Motor neuron (in vitro differentiated cells): Measurements from ENCODE around the gene AP2A2. TPM values are rescaled to one million over a fixed set of nuclear protein-coding genes. Genes with fewer than 3 reads are reported as not detected.
A peak's percentile ranks its signal among the peaks of the same experiment; 100 is the strongest.
"Not testable (repeated sequence)": the region's sequence is repeated elsewhere in the genome, so short reads cannot be mapped to it uniquely, and the experiment has no call there.

Experiments used
- ATAC-seq, 8 experiments: fragments of 200-7000 bp; cut with Tn5 transposase; replicated peaks in 6 of 8; 2 replicates each; pipeline ENCODE4 v1.8.0; 2021; ENCODE audit warnings: mild to moderate bottlenecking in 8 of 8, moderate library complexity in 8 of 8
- H3K27ac ChIP-seq, 2 donors: fragments of 250-450 bp; sonication (Bioruptor Pico); 2 replicates each; pipeline ENCODE4 v1.9.0; 2021; ENCODE audit warnings: antibody characterized with exemption in 2 of 2, mild to moderate bottlenecking in 2 of 2, moderate library complexity in 1 of 2
- H3K4me1 ChIP-seq, 2 donors: fragments of 250-450 bp; sonication (Bioruptor Pico); replicated peaks in 1 of 2; 2 replicates each; pipeline ENCODE4 v1.6.1; 2021; ENCODE audit warnings: antibody characterized with exemption in 2 of 2, mild to moderate bottlenecking in 2 of 2, moderate library complexity in 1 of 2
- H3K4me3 ChIP-seq, 5 donors: fragments of 250-450 bp; sonication (Bioruptor Pico); 2 replicates each; pipeline ENCODE4 v1.9.0; 2021; ENCODE audit warnings: antibody characterized with exemption in 5 of 5, mild to moderate bottlenecking in 5 of 5, moderate library complexity in 4 of 5
- WGBS, 10 experiments: fragments of 450-650 bp; shearing (Covaris generic); methylation state at CpG; one replicate each; pipeline ENCODE4 v1.0.0; 2022; 5-methylcytosine and 5-hydroxymethylcytosine counted together
- in situ Hi-C, 9 experiments: fragments of 400-800 bp; cut with MboI; loops; one replicate each; pipeline ENCODE4 v1.15.0; 2021; ENCODE audit warnings: low sequenced_read_pairs in 9 of 9, low pct_unique_long_range_greater_than_20kb in 2 of 9; ENCODE audit not compliant: unreplicated experiment in 9 of 9
- total RNA-seq, 8 experiments: library from RNA; unstranded; fragments of 300-600 nt; gene quantifications; 2 replicates each; pipeline versions ENCODE4 v1.2.3 to v1.2.4, GENCODE V29; 2022

AP2A2 gene
- total RNA-seq, 8 experiments from 2014 or later: 31.3 to 78.4 (median 45.8) TPM

DNA sequence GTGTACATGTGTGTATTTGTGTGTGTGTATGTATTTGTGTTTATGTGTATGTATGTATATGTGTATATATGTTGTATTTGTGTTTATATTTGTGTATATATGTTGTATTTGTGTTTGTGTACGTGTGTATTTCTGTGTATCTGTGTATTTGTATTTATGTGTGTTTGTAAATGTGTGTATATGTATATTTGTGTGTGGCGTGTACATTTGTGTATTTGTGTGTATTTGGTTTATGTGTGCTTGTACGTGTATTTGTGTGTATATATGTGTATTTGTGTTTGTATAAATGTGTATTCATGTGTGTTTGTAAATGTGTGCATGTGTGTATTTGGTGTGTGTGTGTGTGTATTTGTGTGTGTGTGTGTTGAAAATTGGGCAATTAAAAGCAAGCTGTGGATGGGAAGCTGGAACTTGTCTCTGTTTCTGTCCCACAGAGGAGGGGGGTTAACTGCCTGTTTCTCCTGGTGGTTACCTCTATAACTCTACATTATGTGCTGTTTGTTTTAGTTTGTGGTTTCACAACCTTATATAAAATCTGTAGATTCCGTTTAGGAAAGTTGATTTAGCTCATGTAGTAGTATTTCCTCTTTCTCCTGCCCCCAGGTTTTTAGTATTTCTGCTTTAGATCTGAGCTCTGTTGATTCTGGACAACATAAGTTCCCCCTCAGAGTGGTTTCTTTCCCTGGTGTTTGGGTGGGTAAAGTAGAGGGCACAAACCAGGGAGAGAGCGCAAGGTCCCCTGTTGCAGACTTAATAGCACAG is 28.9 kb downstream of the AP2A2 start:
- 75 to 100% (median 88%) methylated on average over 2 to 5 of the region's 5 CpGs; no CpG with 5 or more reads in 2 of the 10 experiments for WGBS, 10 experiments
- in situ Hi-C loops: no loop called here
- no peak for ATAC-seq

DNA sequence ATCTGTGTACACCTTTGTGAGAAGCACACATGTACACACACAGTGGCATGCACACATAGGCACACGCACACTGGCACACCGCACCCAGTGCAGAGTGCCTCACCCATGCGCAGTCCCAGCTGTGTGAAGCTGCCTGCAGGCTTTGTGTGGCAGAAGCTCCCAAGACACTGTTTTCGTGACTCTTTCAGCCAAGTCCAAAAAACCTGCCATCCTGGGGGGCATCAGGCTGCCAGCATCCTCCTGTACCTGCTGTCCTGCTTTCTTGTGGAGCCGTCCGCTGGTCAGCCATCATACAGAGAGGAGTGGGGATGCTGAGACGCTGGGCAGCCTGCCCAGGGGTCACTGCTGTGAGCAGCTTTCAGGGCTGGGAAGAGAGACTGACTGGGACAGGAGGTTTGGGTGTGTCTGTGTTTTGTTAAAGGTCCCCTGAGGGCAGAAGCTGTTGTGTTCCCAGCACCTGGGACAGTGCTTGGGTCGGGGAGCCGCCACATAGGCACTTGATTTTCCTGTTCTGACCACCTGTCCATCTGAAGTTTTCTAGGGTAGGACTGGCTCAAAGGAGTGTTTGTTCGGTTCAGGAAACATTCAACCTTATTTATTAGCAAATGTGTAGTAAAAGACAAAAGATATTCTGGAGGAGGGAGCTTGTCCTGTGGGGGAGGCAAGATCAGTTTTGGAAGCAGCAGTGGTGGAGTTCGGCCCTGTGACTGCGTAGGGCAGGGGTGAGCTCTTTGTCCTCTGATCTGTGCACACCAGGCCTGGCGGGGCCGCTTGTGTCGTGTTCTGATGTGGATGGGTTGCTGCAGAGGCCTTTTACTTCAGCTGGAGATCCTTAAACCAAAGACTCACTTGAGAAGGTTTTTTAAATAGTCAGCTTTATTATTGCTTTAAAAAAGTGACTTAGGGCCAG is 29.7 kb downstream of the AP2A2 start:
- no peak overlapping the region for H3K27ac ChIP-seq
- peak in 3 of 8 experiments; percentile 61 to 73 (median 72) for ATAC-seq
- H3K4me1 ChIP-seq: peaks cover 18 to 37% of the 10 kb centered on the region in 2 donors
- H3K4me3 ChIP-seq: no peak overlapping the region
- in situ Hi-C loops: no loop called here
- 64 to 90% (median 81%) methylated on average over 2 to 8 of the region's 15 CpGs; no CpG with 5 or more reads in 5 of the 10 experiments for WGBS, 10 experiments

More for the DNA sequence above, 28.9 kb downstream of the AP2A2 start:
- H3K4me3 ChIP-seq: no peak overlapping the region
- H3K27ac ChIP-seq: no peak overlapping the region
- H3K4me1 ChIP-seq: peaks cover 18 to 37% of the 10 kb centered on the region in 2 donors

DNA sequence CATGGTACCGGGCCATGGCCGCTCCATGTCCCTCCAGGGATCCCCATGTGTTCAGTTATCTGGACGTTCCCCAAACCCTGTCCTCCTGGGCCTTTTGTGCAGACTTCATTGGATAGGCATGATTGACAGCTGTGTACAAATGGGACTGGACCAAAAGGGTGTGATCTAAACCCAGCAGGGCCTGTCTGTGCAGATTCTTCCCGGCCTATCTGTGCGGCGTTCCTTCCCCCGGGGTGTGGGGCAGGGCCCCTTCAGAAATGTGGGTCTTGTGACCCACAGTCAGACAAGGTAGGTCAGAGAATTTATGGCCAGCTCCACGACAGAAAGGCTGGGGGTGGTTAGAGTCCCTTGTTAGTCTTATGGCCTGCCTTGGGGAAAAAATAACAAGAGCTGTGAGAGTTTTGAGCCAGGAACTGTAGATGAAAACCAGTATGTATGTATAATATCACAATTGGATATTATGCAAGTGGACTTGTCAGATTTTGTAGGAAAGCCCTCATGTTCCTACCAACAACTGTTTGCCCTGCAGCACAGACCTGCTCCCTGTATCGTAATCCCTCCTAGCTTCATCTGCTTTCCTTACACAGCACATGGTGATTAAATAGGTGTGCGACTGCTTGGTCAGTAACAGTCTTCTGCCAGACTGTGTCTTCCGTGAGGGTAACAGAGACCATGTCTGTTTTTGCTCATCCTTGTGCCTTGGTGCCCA is 31.7 kb downstream of the AP2A2 start:
- in situ Hi-C loops: no loop called here
- Histone ChIP-seq H3K4me1 (peaks cover 15 to 32% of the 10 kb centered on the region in 2 donors), H3K27ac (no peak overlapping the region), H3K4me3 (no peak overlapping the region)
- peak in 4 of 8 experiments; percentile 11 to 70 (median 53) for ATAC-seq
- 56 to 100% (median 89%) methylated on average over 1 to 7 of the region's 11 CpGs; no CpG with 5 or more reads in 2 of the 10 experiments for WGBS, 10 experiments

DNA sequence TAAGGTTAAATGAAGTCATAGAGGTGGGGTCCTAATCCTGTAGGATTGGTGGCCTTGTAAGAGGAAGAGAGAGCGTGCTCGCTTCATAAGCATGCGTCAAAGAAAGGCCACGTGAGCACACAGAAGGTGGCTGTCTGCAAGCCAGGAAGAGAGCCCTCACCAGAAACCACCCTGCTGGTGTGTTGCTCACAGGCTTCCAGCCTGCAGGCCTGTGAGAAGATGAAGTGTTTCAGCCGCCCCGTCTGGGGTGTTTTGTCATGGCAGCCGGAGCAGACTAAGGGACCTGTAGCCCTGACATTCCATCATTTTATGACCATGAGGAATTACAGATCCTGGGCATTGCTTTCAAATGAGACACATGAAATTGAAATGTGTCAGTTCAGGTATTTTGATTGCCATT is 32.4 kb downstream of the AP2A2 start:
- no peak overlapping the region for H3K27ac ChIP-seq
- H3K4me3 ChIP-seq: no peak overlapping the region
- H3K4me1 ChIP-seq: peaks cover 14 to 26% of the 10 kb centered on the region in 2 donors
- in situ Hi-C loops: no loop called here
- WGBS, 10 experiments: 80 to 98% (median 87%) methylated on average over 2 to 7 of the region's 7 CpGs; no CpG with 5 or more reads in 5 of the 10 experiments
- ATAC-seq: no peak

DNA sequence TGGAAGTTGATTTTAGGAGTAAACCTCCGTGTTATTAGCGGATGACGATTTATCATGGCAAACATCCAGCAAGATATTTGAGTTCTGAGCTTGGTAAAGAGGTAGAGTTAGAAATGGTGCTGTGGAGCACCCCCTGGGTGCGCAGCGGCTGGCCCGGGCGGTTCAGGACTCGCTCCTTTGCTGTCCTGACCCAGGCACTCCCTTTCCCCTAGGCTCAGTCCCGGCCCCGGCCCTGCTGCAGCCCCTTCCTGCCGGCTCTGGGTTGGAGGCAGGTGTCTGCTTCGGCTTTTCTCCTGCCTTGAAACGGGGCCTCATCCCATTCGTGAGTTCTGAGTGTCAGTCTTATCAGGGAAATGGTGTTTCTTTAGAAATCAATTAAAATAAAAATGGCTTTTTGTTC is 33.4 kb downstream of the AP2A2 start:
- in situ Hi-C loops: no loop called here
- no peak for ATAC-seq
- WGBS, 10 experiments: 73 to 90% (median 83%) methylated on average over 1 to 10 of the region's 14 CpGs; no CpG with 5 or more reads in 4 of the 10 experiments
- H3K4me3 ChIP-seq: no peak overlapping the region
- no peak overlapping the region for H3K27ac ChIP-seq
- H3K4me1 ChIP-seq: peaks cover 12 to 17% of the 10 kb centered on the region in 2 donors

DNA sequence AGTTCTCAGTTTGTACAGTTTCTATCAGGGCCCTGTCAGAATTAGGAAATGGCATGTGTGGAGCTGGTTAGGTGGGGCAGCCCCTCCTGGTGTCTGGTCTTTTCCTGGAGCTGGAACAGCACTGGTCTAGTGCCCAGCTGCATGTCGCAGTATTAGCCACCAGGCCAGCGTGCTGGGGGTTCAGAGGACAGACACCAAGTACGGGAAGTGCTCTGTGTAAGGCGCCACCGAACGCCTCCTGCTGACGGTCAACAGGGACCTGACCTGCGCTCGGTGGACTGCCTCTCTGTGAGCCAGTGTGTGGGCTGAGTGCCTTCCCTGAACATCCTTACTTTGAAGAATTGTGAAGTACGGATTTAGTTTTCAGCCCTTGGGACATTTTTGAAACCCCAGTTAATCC is 33.9 kb downstream of the AP2A2 start:
- WGBS, 10 experiments: 83 to 100% (median 94%) methylated on average over 1 to 9 of the region's 10 CpGs; no CpG with 5 or more reads in 5 of the 10 experiments
- no peak for ATAC-seq
- H3K4me3 ChIP-seq: no peak overlapping the region
- no peak overlapping the region for H3K27ac ChIP-seq
- peaks cover 12 to 16% of the 10 kb centered on the region in 2 donors for H3K4me1 ChIP-seq
- in situ Hi-C loops: no loop called here

DNA sequence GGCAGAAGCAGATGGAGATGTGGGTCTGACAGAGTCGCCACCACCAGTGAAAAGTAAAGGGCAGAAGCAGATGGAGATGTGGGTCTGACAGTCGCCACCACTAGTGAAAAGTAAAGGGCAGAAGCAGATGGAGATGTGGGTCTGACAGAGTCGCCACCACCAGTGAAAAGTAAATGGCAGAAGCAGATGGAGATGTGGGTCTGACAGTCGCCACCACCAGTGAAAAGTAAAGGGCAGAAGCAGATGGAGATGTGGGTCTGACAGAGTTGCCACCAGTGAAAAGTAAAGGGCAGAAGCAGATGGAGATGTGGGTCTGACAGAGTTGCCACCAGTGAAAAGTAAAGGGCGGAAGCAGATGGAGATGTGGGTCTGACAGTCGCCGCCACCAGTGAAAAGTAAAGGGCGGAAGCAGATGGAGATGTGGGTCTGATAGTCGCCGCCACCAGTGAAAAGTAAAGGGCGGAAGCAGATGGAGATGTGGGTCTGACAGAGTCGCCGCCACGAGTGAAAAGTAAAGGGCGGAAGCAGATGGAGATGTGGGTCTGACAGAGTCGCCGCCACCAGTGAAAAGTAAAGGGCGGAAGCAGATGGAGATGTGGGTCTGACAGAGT is 35.7 kb downstream of the AP2A2 start:
- H3K4me3 ChIP-seq, H3K27ac ChIP-seq, in situ Hi-C loops, ATAC-seq: not testable (repeated sequence)
- H3K4me1 ChIP-seq: peaks cover 10 to 12% of the 10 kb centered on the region in 2 donors
- 83 to 100% (median 93%) methylated on average over 1 to 3 of the region's 18 CpGs; no CpG with 5 or more reads in 7 of the 10 experiments for WGBS, 10 experiments

DNA sequence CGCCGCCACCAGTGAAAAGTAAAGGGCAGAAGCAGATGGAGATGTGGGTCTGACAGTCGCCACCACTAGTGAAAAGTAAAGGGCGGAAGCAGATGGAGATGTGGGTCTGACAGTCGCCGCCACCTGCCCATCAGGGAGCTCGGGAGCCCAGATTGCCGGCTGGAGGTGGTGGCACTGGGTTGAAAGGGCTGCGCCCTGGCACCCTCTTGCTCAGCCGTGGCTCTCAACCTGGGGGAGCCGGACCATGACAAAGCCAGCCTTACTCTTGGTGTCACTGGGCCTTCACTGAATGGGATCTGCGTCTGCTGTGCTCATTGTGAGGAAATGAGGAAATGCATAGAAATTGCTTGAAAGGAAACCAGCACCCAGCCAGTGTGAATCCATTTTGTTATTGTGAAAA is 36.3 kb downstream of the AP2A2 start:
- H3K27ac ChIP-seq: no peak overlapping the region
- WGBS, 10 experiments: 92 to 100% (median 100%) methylated on average over 1 to 5 of the region's 12 CpGs; no CpG with 5 or more reads in 5 of the 10 experiments
- no peak overlapping the region for H3K4me3 ChIP-seq
- in situ Hi-C loops: no loop called here
- H3K4me1 ChIP-seq: peaks cover 6 to 9% of the 10 kb centered on the region in 2 donors
- no peak for ATAC-seq

DNA sequence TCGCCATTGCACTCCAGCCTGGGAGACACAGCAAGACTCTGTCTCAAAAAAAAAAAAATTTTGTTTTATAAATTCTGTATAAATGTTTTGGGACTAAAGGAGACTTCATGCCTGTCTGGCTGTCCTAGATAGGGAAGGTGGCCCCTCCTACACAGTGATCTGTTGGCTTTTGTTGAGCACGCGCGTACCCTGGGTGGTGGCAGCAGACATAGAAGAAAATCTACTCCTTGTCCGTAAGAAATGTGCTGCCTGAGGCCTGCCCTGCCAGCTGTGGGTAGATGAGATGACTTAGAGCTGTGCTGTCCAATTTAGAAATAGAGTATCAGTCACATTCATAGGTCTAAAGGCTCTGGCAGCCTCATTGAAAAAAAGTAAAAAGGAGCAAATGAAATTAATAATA is 37.0 kb downstream of the AP2A2 start:
- 87 to 100% (median 98%) methylated on average over 1 to 5 of the region's 5 CpGs; no CpG with 5 or more reads in 2 of the 10 experiments for WGBS, 10 experiments
- in situ Hi-C loops: no loop called here
- H3K27ac ChIP-seq: no peak overlapping the region
- ATAC-seq: no peak
- H3K4me1 ChIP-seq: peaks cover 0 to 1% of the 10 kb centered on the region in 2 donors
- no peak overlapping the region for H3K4me3 ChIP-seq

DNA sequence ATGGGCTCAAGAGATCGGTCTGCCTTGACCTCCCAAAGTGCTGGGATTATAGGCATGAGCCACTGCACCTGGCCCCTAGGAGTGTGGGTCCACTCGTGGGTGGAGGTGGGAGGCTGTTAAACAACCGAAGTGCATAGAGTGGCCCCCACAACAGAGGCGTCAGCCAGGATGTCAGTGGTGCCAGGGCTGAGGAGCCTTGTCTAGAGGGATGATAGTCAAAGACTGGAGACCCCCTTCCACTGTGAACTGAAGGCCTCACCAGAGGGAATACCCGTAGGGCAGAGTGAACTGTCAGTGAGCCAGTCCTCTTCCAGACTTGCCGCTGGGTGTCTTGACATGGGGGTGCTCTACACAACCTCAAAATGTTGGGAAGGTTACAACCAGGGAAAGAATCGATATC is 38.2 kb downstream of the AP2A2 start:
- 86 to 100% (median 93%) methylated on average over 1 to 5 of the region's 7 CpGs; no CpG with 5 or more reads in 6 of the 10 experiments for WGBS, 10 experiments
- H3K4me1 ChIP-seq: no peaks in the 10 kb centered on the region
- ATAC-seq: no peak
- H3K4me3 ChIP-seq: no peak overlapping the region
- in situ Hi-C loops: no loop called here
- H3K27ac ChIP-seq: no peak overlapping the region

DNA sequence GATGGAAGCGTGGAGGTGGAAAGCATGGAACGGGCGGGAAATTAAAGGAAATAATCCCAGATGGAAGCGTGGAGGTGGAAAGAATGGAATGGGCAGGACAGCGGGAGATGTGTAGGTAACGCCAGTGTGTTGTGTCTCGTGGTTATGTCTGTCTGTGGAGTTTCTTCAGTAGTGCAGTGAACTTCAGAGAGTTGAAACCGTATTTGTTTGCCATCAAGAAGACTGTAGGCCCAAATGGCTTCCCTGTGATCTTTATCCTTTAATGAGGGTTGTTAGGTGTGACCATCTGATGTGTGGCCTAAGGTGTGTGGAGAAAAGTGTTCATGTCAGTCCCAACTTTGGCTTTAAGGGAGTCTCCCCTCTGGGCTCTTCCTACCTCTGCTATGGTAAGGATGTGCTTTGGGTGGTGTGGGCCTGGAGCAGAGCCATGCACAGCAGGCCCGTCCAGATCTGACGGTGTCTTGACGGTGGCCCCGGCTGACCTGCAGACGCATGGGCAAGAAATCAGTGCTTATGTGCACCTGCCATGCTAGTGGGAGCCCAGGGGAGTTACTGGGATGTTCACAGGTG is 39.6 kb downstream of the AP2A2 start:
- in situ Hi-C loops: no loop called here
- no peak overlapping the region for H3K4me3 ChIP-seq
- 20 to 100% (median 93%) methylated on average over 1 to 5 of the region's 13 CpGs; no CpG with 5 or more reads in 5 of the 10 experiments for WGBS, 10 experiments
- H3K27ac ChIP-seq: no peak overlapping the region
- no peak for ATAC-seq
- H3K4me1 ChIP-seq: no peaks in the 10 kb centered on the region
